Measurements from ENCODE around the gene FREM1. TPM values are rescaled to one million over a fixed set of nuclear protein-coding genes. Genes with fewer than 3 reads are reported as not detected.

Gene FREM1
- total and polyA plus RNA-seq, 9 donors = 0.61 to 9.2 (median 2.8) TPM

DNA sequence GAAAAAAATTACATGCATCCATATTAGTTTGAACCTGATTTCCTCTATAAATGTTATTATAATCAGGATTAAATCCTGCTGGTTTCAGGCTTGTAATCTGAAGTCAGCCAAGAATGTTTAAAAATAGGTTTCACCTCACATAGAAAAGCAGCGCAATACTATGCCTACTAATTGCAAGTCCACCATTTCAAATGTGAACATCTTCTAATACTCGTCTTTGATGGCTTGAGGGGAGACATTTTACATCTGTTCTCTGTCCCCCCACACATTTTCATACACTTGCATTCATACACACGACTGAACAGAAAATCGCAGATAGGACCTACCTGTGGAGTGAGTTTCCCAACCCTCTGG is 41.8 kb downstream of the FREM1 start:
- no peak overlapping the region for H3K27ac ChIP-seq
- H3K36me3 ChIP-seq = no peaks in the 10 kb centered on the region
- whole genome bisulfite sequencing, 3 donors = 74 to 80% (median 78%) methylated on average over 4 of the region's 4 CpGs
- intact Hi-C loops (cut with DNase I) = no loop called here
- no peaks in the 10 kb centered on the region for H3K9me3 ChIP-seq
- no peaks in the 10 kb centered on the region for H3K27me3 ChIP-seq
- no peak for DNase-seq
- TF ChIP-seq EP300 (IDR thresholded peaks at IDR 0.05) (no peak), POLR2A (IDR thresholded peaks at IDR 0.05) (no peak)
- TF ChIP-seq, protein P1, sequence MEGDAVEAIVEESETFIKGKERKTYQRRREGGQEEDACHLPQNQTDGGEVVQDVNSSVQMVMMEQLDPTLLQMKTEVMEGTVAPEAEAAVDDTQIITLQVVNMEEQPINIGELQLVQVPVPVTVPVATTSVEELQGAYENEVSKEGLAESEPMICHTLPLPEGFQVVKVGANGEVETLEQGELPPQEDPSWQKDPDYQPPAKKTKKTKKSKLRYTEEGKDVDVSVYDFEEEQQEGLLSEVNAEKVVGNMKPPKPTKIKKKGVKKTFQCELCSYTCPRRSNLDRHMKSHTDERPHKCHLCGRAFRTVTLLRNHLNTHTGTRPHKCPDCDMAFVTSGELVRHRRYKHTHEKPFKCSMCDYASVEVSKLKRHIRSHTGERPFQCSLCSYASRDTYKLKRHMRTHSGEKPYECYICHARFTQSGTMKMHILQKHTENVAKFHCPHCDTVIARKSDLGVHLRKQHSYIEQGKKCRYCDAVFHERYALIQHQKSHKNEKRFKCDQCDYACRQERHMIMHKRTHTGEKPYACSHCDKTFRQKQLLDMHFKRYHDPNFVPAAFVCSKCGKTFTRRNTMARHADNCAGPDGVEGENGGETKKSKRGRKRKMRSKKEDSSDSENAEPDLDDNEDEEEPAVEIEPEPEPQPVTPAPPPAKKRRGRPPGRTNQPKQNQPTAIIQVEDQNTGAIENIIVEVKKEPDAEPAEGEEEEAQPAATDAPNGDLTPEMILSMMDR (IDR thresholded peaks at IDR 0.05) = no peak
- H3K4me1 ChIP-seq (ENCODE audit: insufficient read depth) = no peaks in the 10 kb centered on the region
- H3K4me3 ChIP-seq = no peak overlapping the region

DNA sequence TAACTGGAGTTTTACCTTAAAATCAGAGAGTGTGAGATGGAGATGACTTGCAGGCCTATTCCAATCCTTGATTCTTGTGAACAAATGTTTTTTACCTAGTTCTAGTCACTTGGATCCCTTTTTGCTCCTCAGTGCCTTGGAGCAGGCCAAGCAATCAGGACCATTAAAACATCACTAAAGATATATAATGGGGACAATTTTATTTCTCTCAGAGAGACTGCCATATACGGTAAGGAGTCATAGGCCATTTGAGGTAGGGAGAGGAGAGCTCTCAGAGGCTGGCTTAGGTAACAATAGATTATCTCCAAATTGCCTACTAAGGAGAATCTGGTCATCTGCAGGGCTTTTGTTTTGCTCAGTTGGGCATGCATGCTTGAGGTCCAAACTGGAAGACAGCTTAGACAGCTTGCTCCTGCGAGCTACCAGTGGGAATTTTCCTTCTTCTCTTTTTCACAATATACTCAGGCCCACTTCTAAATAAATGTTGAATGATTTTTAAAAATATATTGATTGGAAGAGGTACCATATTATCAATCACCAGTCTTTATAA is 44.0 kb downstream of the FREM1 start:
- H3K36me3 ChIP-seq = no peaks in the 10 kb centered on the region
- 89 to 97% (median 90%) methylated on average over 2 of the region's 2 CpGs for WGBS, 3 donors
- TF ChIP-seq EP300 (IDR thresholded peaks at IDR 0.05) (no peak), POLR2A (IDR thresholded peaks at IDR 0.05) (no peak)
- TF ChIP-seq, protein P1 (IDR thresholded peaks at IDR 0.05) = no peak
- no peaks in the 10 kb centered on the region for H3K4me1 ChIP-seq (ENCODE audit: insufficient read depth)
- H3K27me3 ChIP-seq = no peaks in the 10 kb centered on the region
- no peaks in the 10 kb centered on the region for H3K9me3 ChIP-seq
- intact Hi-C loops (cut with DNase I) = no loop called here
- DNase-seq = no peak
- no peak overlapping the region for H3K27ac ChIP-seq
- H3K4me3 ChIP-seq = no peak overlapping the region

DNA sequence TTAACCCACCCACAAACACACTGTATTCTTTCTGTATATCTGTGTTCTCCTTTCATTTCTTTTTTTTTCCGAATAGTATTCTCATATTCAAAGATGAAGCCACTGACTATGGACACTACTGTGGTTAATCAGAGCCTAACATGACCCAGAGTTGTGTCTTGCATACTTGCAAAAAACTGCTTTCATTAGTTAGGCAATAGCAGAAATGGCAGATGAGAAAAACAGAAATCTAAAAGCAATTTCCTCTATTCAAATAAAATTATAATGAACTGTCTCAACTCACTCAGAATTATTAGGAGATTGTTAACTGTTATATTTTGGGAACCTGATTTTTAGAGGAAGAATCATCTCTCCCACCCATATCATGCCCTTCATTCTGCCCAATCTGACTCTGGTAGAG is 45.9 kb downstream of the FREM1 start:
- H3K4me3 ChIP-seq = no peak overlapping the region
- no peak for TF ChIP-seq EP300 (IDR thresholded peaks at IDR 0.05)
- TF ChIP-seq, protein P1 (IDR thresholded peaks at IDR 0.05) = no peak
- H3K36me3 ChIP-seq = no peaks in the 10 kb centered on the region
- DNase-seq = no peak
- no peaks in the 10 kb centered on the region for H3K27me3 ChIP-seq
- intact Hi-C loops (cut with DNase I) = no loop called here
- no peaks in the 10 kb centered on the region for H3K9me3 ChIP-seq
- no peak overlapping the region for H3K27ac ChIP-seq
- 68 to 94% (median 90%) methylated on average over 1 of the region's 1 CpG for WGBS, 3 donors
- no peaks in the 10 kb centered on the region for H3K4me1 ChIP-seq (ENCODE audit: insufficient read depth)

DNA sequence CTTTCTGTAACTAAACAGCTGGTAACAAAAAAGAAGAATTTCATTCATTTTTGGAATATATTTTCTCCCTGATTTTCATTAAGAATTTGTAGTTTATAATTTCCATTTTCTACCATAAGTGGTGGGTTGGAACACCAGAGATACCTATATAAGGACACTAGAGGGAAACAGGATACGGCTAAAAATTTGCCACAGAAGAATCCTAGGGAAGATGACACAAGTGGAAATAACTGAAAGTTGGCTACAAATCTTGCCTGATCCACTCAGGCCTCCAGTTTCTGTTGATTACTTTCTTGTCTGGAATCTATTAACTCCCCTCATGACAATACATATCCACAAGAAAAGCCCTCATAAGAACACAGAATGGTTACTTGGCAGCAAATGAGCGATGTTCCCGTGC is 46.8 kb downstream of the FREM1 start:
- no peaks in the 10 kb centered on the region for H3K9me3 ChIP-seq
- DNase-seq = no peak
- H3K27me3 ChIP-seq = no peaks in the 10 kb centered on the region
- intact Hi-C loops (cut with DNase I) = no loop called here
- H3K27ac ChIP-seq = no peak overlapping the region
- no peaks in the 10 kb centered on the region for H3K36me3 ChIP-seq
- H3K4me3 ChIP-seq = no peak overlapping the region
- WGBS, 3 donors = 95 to 96% (median 96%) methylated on average over 3 of the region's 3 CpGs
- no peak for TF ChIP-seq EP300 (IDR thresholded peaks at IDR 0.05)
- TF ChIP-seq POLR2A (IDR thresholded peaks at IDR 0.05) = no peak
- TF ChIP-seq, protein P1 (IDR thresholded peaks at IDR 0.05) = no peak
- no peaks in the 10 kb centered on the region for H3K4me1 ChIP-seq (ENCODE audit: insufficient read depth)
